K562 (cell line): Measurements from ENCODE around the gene TENT4B. TPM values are rescaled to one million over a fixed set of nuclear protein-coding genes. Genes with fewer than 3 reads are reported as not detected.
A peak's percentile ranks its signal among the peaks of the same experiment; 100 is the strongest.

Source experiments
- ATAC-seq: fragments of 200-7000 bp; cut with Tn5 transposase; 3 replicates; pipeline ENCODE4 v1.9.1; 2020; ENCODE audit warnings: moderate library complexity
- BruUV-seq: library from RNA; stranded (reverse); fragments of 400-500 nt; replicated peaks from 2 replicates; lab custom pipeline; 2021; lab: Mats Ljungman, UMichigan
- CTCF ChIA-PET: fragments of 300-600 bp; formaldehyde crosslinking; extraction: SDS; loops from one replicate; lab custom pipeline; 2021; ENCODE audit warnings: low intra/inter-chr PET ratio; lab: Yijun Ruan, JAX
- POLR2A ChIA-PET: fragments of 300-600, 350-650 bp; sonication (Branson Sonifier 250); formaldehyde crosslinking; extraction: SDS; loops from one replicate; lab custom pipeline; 2021; ENCODE audit warnings: antibody characterized with exemption, inconsistent platforms; lab: Yijun Ruan, JAX
- DNase-seq, 4 experiments: peaks; one replicate each; pipeline versions ENCODE4 v3.0.0 to v3.0.0-alpha.2; 2011 to 2018; ENCODE audit warnings: low spot score in 3 of 4, mixed read lengths in 3 of 4; ENCODE audit errors: extremely low read depth in 1 of 4
- FAIRE-seq: peaks from 2 replicates; lab custom pipeline; 2011; peaks lifted over from hg19 to GRCh38; lab: Jason Lieb, UNC
- H2AFZ ChIP-seq: 2 replicates; pipeline ENCODE4 v1.6.0; 2011; ENCODE audit warnings: low read depth, low read length, control low read depth, inconsistent platforms
- H3K27ac ChIP-seq: fragments of 200-600 bp; 3 replicates; pipeline ENCODE4 v1.8.0; 2011; ENCODE audit warnings: low read depth, mild to moderate bottlenecking, control low read depth, inconsistent platforms, low read length, moderate library complexity, mixed read lengths; ENCODE audit errors: extremely low read depth
- H3K27me3 ChIP-seq, 2 experiments: fragments of 300-600 bp in 1 of 2; 2 replicates in 1 of 2; 3 replicates in 1 of 2; pipeline versions ENCODE4 v1.6.0 to v1.8.0; 2011; ENCODE audit warnings: inconsistent platforms in 2 of 2, low read length in 2 of 2, mild to moderate bottlenecking in 1 of 2, mixed read lengths in 1 of 2, moderate library complexity in 1 of 2; ENCODE audit not compliant: control insufficient read depth in 2 of 2, insufficient read depth in 2 of 2
- H3K36me3 ChIP-seq: fragments of 300-600 bp; 3 replicates; pipeline ENCODE4 v1.8.0; 2011; ENCODE audit warnings: mild to moderate bottlenecking, low read length, inconsistent platforms; ENCODE audit not compliant: control insufficient read depth, insufficient read depth
- H3K4me1 ChIP-seq, 2 experiments: fragments of 200-600 bp in 1 of 2; replicated peaks in 1 of 2; 2 replicates in 1 of 2; 3 replicates in 1 of 2; pipeline versions ENCODE4 v1.5.1 to v1.8.0; 2011; ENCODE audit warnings: inconsistent platforms in 2 of 2, low read length in 2 of 2, mild to moderate bottlenecking in 1 of 2, mixed read lengths in 1 of 2, moderate library complexity in 1 of 2; ENCODE audit not compliant: control insufficient read depth in 2 of 2, insufficient read depth in 2 of 2
- H3K4me2 ChIP-seq: 2 replicates; pipeline ENCODE4 v1.6.1; 2011; ENCODE audit warnings: low read length, control low read depth, inconsistent platforms, mixed read lengths; ENCODE audit not compliant: insufficient read depth
- H3K4me3 ChIP-seq: fragments of 200-600 bp; sonication (generic), shearing (Covaris generic); 2 replicates; pipeline ENCODE4 v1.5.1; 2016; ENCODE audit warnings: control low read depth, inconsistent platforms
- H3K79me2 ChIP-seq: fragments of 200-600 bp; 3 replicates; pipeline ENCODE4 v1.8.0; 2011; ENCODE audit warnings: low read length, inconsistent platforms; ENCODE audit not compliant: control insufficient read depth, insufficient read depth
- H3K9ac ChIP-seq, 2 experiments: 2 replicates each; pipeline versions ENCODE4 v1.6.0 to v1.6.1; 2011; ENCODE audit warnings: low read depth in 2 of 2, low read length in 2 of 2, control low read depth in 1 of 2, inconsistent platforms in 1 of 2, mild to moderate bottlenecking in 1 of 2, mixed read lengths in 1 of 2; ENCODE audit not compliant: insufficient read depth in 1 of 2
- H3K9me1 ChIP-seq: one replicate; pipeline ENCODE4 v1.6.0; 2011; ENCODE audit warnings: inconsistent platforms, mild to moderate bottlenecking, low read length, moderate library complexity; ENCODE audit not compliant: control insufficient read depth, insufficient read depth
- H3K9me3 ChIP-seq: replicated peaks from 2 replicates; pipeline ENCODE4 v1.5.1; 2011; ENCODE audit warnings: low read depth, low read length, inconsistent platforms; ENCODE audit not compliant: control insufficient read depth, insufficient read depth
- H4K20me1 ChIP-seq: replicated peaks from 2 replicates; pipeline ENCODE4 v1.6.1; 2011; ENCODE audit warnings: low read length, inconsistent platforms, mixed read lengths; ENCODE audit not compliant: control insufficient read depth, insufficient read depth
- ETV6 ChIP-seq, 3 experiments: fragments of 150-350 bp in 1 of 3; sonication (generic) in 1 of 3; formaldehyde crosslinking in 1 of 3; IDR thresholded peaks; 2 replicates each; pipeline versions ENCODE4 v1.6.1 to v1.8.0; 2014 to 2022; ENCODE audit warnings: borderline replicate concordance in 2 of 3, low read depth in 2 of 3, antibody characterized with exemption in 1 of 3, low read length in 1 of 3, mild to moderate bottlenecking in 1 of 3, missing genetic modification reagents in 1 of 3
- MAFK ChIP-seq: IDR thresholded peaks from 2 replicates; pipeline ENCODE4 v1.6.1; 2011; ENCODE audit warnings: low read length, improper control_type of control experiment
- TARDBP ChIP-seq: fragments of 450-650 bp; IDR thresholded peaks from 2 replicates; pipeline ENCODE4 v1.6.1; 2016
- WGBS: fragments of 100-300 bp; shearing (Covaris generic); methylation state at CpG from one replicate; pipeline ENCODE4 v1.1.6; 2016; ENCODE audit warnings: low coverage, mixed read lengths; ENCODE audit not compliant: insufficient coverage; ENCODE audit errors: missing lambda C conversion rate; 5-methylcytosine and 5-hydroxymethylcytosine counted together
- in situ Hi-C: fragments of 300-500 bp; cut with MboI; formaldehyde crosslinking; loops from 4 replicates; pipeline ENCODE4 v1.15.0; 2018; ENCODE audit warnings: inconsistent platforms, mixed read lengths
- intact Hi-C: fragments of 100-400 bp; cut with micrococcal nuclease; formaldehyde crosslinking; loops from 2 replicates; pipeline ENCODE4 v1.14.2; 2022
- polyA plus RNA-seq, 8 experiments: library from polyadenylated mRNA; depleted of rRNA in 4 of 8; stranded (reverse) in 5 of 8; unstranded in 3 of 8; fragments of >200 nt; fragmentation: Nextera tagmentation in 2 of 8; fragmentation: Illumina TruSeq in 1 of 8; extraction: Ambion mirVana in 2 of 8; extraction: Trizol in 1 of 8; gene quantifications; 2 replicates each; pipeline versions ENCODE4 v1.2.1 to v1.2.3, GENCODE V29; 2011 to 2014; ENCODE audit warnings: inconsistent platforms in 1 of 8, missing spikeins in 1 of 8
- total RNA-seq, 7 experiments: library from RNA; depleted of rRNA in 6 of 7; stranded (reverse); fragments of >200 nt in 6 of 7; fragmentation: Illumina TruSeq in 2 of 7; extraction: Trizol in 2 of 7; gene quantifications; 2 replicates each; pipeline versions ENCODE4 v1.2.1 to v1.2.3, GENCODE V29; 2011 to 2021; ENCODE audit warnings: low replicate concordance in 1 of 7
- TF ChIP-seq, protein P1 (sequence below), 2 experiments: fragments of 450-650 bp in 1 of 2; IDR thresholded peaks; 2 replicates each; pipeline ENCODE4 v1.6.1; 2011 to 2017; ENCODE audit warnings: low read depth in 2 of 2, antibody characterized with exemption in 1 of 2, borderline replicate concordance in 1 of 2, low read length in 1 of 2, mild to moderate bottlenecking in 1 of 2, mixed read lengths in 1 of 2; ENCODE audit not compliant: control insufficient read depth in 1 of 2
- TF ChIP-seq, protein P2 (sequence below), 3 experiments: fragments of 200-800 bp in 1 of 3; sonication (Bioruptor generic) in 1 of 3; sonication (generic) in 1 of 3; formaldehyde crosslinking in 1 of 3; IDR thresholded peaks; 2 replicates each; pipeline versions ENCODE4 v1.6.1 to v1.8.0; 2016 to 2022; ENCODE audit warnings: mild to moderate bottlenecking in 2 of 3, missing compliant biosample characterization in 2 of 3, missing genetic modification characterization in 2 of 3, missing genetic modification reagents in 1 of 3
- TF ChIP-seq, protein P3 (sequence below): sonication (generic); formaldehyde crosslinking; IDR thresholded peaks from 2 replicates; pipeline ENCODE4 v1.8.0; 2022; ENCODE audit warnings: mild to moderate bottlenecking, missing genetic modification reagents, borderline replicate concordance

TENT4B gene
- total and polyA plus RNA-seq, 9 of the 15 experiments (the other 6 are each of a cell fraction or from before 2014, with no cell fraction given): 5.2 to 8.4 (median 7.0) TPM

DNA sequence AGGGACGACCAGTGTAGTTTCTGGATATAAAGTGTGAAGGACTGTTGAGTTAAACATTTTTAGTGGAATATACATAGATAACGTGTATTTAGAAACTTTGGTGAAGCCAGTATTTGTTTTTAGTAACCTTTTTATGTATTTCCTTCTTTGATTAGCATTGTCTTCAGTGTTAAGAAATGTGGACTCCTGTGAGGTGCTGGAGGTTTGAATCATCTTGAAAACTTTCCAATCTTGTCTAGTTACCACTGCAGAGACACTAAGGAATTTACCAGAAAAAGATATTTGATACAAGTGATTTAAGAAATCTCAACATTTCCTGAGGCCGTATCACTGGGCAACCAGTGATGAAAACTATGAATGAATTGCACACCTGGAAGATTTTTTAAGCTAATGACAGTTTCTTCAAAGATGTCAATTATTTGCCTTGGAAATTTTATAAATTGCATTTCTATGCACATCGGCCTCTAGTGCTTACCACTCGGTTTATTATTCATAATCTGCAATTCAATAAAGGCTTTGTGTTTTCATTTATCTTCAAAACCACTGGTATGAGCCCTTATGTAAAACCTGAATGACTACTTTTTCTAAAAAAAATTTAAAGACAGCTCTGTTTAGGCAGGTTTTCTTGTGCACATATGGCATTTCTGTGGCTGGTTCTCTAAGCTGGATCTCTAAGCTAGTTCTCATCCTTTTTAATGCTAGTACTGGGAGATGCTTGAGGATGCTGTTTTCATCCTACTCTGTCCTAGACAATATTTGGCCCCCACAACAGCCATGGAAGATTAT is 81.9 kb downstream of the TENT4B start (continued):
- TF ChIP-seq, protein P1, sequence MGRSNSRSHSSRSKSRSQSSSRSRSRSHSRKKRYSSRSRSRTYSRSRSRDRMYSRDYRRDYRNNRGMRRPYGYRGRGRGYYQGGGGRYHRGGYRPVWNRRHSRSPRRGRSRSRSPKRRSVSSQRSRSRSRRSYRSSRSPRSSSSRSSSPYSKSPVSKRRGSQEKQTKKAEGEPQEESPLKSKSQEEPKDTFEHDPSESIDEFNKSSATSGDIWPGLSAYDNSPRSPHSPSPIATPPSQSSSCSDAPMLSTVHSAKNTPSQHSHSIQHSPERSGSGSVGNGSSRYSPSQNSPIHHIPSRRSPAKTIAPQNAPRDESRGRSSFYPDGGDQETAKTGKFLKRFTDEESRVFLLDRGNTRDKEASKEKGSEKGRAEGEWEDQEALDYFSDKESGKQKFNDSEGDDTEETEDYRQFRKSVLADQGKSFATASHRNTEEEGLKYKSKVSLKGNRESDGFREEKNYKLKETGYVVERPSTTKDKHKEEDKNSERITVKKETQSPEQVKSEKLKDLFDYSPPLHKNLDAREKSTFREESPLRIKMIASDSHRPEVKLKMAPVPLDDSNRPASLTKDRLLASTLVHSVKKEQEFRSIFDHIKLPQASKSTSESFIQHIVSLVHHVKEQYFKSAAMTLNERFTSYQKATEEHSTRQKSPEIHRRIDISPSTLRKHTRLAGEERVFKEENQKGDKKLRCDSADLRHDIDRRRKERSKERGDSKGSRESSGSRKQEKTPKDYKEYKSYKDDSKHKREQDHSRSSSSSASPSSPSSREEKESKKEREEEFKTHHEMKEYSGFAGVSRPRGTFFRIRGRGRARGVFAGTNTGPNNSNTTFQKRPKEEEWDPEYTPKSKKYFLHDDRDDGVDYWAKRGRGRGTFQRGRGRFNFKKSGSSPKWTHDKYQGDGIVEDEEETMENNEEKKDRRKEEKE (IDR thresholded peaks at IDR 0.05; ENCODE audit: borderline replicate concordance in 1 of 2, control insufficient read depth in 1 of 2, low read depth in 2 of 2, low read length in 1 of 2): no peak
- TF ChIP-seq TARDBP (no peak), ETV6 (IDR thresholded peaks at IDR 0.05; ENCODE audit: borderline replicate concordance in 1 of 2, low read depth in 2 of 2, low read length in 1 of 2) (no peak), ETV6 (CRISPR knock-in tag; IDR thresholded peaks at IDR 0.05; ENCODE audit: borderline replicate concordance) (no peak), MAFK (no peak)

DNA sequence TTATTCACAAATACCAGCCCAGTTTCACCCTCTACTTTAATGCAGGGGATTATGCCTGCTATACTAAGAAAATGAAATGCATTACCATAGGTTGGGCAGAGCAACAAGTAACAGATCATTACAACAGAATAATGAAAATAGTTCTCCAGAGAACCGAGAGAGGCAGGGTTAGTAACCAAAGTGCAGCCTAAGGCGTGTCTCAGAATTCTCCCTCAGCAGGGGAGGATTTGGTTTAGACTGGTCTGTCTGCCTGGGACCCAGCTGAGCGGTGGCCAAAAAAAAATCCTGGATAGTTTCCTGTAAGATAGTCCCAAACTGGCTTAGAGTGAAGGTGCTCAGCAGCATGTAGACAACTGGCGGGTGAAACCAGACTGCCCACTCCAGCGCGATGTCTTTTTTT is 82.5 kb downstream of the TENT4B start:
- H3K36me3 ChIP-seq: no peaks in the 10 kb centered on the region
- TF ChIP-seq, protein P2, sequence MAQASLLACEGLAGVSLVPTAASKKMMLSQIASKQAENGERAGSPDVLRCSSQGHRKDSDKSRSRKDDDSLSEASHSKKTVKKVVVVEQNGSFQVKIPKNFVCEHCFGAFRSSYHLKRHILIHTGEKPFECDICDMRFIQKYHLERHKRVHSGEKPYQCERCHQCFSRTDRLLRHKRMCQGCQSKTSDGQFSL (CRISPR knock-in tag; IDR thresholded peaks at IDR 0.05): no peak
- TF ChIP-seq, protein P2 (tag; IDR thresholded peaks at IDR 0.05): no peak
- TF ChIP-seq, protein P3, sequence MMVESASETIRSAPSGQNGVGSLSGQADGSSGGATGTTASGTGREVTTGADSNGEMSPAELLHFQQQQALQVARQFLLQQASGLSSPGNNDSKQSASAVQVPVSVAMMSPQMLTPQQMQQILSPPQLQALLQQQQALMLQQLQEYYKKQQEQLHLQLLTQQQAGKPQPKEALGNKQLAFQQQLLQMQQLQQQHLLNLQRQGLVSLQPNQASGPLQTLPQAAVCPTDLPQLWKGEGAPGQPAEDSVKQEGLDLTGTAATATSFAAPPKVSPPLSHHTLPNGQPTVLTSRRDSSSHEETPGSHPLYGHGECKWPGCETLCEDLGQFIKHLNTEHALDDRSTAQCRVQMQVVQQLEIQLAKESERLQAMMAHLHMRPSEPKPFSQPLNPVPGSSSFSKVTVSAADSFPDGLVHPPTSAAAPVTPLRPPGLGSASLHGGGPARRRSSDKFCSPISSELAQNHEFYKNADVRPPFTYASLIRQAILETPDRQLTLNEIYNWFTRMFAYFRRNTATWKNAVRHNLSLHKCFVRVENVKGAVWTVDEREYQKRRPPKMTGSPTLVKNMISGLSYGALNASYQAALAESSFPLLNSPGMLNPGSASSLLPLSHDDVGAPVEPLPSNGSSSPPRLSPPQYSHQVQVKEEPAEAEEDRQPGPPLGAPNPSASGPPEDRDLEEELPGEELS (CRISPR knock-in tag): no peak

More for the DNA sequence above, 82.5 kb downstream of the TENT4B start:
- H3K4me2 ChIP-seq: no peak overlapping the region
- POLR2A ChIA-PET: interaction anchor here (0.7 to 1.2 kb wide), 2 partner anchors 9 to 10 kb away, joined by 3 read pairs; no protein-coding TSS in a partner anchor
- no peak for DNase-seq
- H3K27ac ChIP-seq: no peak overlapping the region
- no peak overlapping the region for H3K4me3 ChIP-seq
- in situ Hi-C loops: no loop called here
- FAIRE-seq: no peak
- H3K9me3 ChIP-seq: no peaks in the 10 kb centered on the region
- intact Hi-C loops: no loop called here
- no peaks in the 10 kb centered on the region for H3K9me1 ChIP-seq
- H3K4me1 ChIP-seq: no peaks in the 10 kb centered on the region
- no TSS peak for BruUV-seq
- no peaks in the 10 kb centered on the region for H3K79me2 ChIP-seq
- H3K9ac ChIP-seq: no peak overlapping the region; a peak in 1 of 4 replicates
- 58% methylated on average over 5 of the region's 6 CpGs for WGBS
- H2AFZ ChIP-seq: no peak overlapping the region
- ATAC-seq: peak; percentile 55
- no peaks in the 10 kb centered on the region for H4K20me1 ChIP-seq
- no peaks in the 10 kb centered on the region for H3K27me3 ChIP-seq
- CTCF ChIA-PET: no interaction called here
